GM19467 (cell line): ENCODE results near the gene KIAA0825.

Experiments
- ATAC-seq: cut with Tn5 transposase; IDR thresholded peaks from one replicate; pipeline ENCODE4 v1.9.1; 2021; ENCODE audit warnings: mild to moderate bottlenecking, moderate library complexity; ENCODE audit not compliant: unreplicated experiment

KIAA0825 gene

GRCh38 chr5:94457788-94458187, 160.6 kb downstream of the KIAA0825 start:
- ATAC-seq = no peak

- ATAC-seq = no peak
Observed at GRCh38 chr5:94445726-94446125, 172.7 kb downstream of the KIAA0825 start.

GRCh38 chr5:94442991-94443390, 175.4 kb downstream of the KIAA0825 start:
- ATAC-seq = no peak

GRCh38 chr5:94442076-94442475, 176.3 kb downstream of the KIAA0825 start:
- ATAC-seq = no peak

GRCh38 chr5:94440015-94440414, 178.4 kb downstream of the KIAA0825 start:
- ATAC-seq = no peak

- ATAC-seq = no peak
Observed at GRCh38 chr5:94433397-94434163, 184.8 kb downstream of the KIAA0825 start.

GRCh38 chr5:94432499-94432898, 185.9 kb downstream of the KIAA0825 start:
- ATAC-seq = no peak

- no peak for ATAC-seq
Observed at GRCh38 chr5:94431696-94432095, 186.7 kb downstream of the KIAA0825 start.

- no peak for ATAC-seq
Observed at GRCh38 chr5:94429566-94429965, 188.8 kb downstream of the KIAA0825 start.

GRCh38 chr5:94425396-94425795, 193.0 kb downstream of the KIAA0825 start:
- ATAC-seq = no peak

GRCh38 chr5:94423411-94423810, 195.0 kb downstream of the KIAA0825 start:
- no peak for ATAC-seq

GRCh38 chr5:94422812-94423211, 195.6 kb downstream of the KIAA0825 start:
- no peak for ATAC-seq

- no peak for ATAC-seq
Observed at GRCh38 chr5:94420885-94421284, 197.5 kb downstream of the KIAA0825 start.

- no peak for ATAC-seq
Observed at GRCh38 chr5:94415798-94416197, 202.6 kb downstream of the KIAA0825 start.

- no peak for ATAC-seq
Observed at GRCh38 chr5:94409440-94409839, 209.0 kb downstream of the KIAA0825 start.

GRCh38 chr5:94407023-94407422, 211.4 kb downstream of the KIAA0825 start:
- ATAC-seq = no peak

- ATAC-seq = no peak
Observed at GRCh38 chr5:94403483-94403882, 214.9 kb downstream of the KIAA0825 start.

- ATAC-seq = no peak
Observed at GRCh38 chr5:94402096-94402495, 216.3 kb downstream of the KIAA0825 start.

GRCh38 chr5:94397508-94397907, 220.9 kb downstream of the KIAA0825 start:
- ATAC-seq = no peak

GRCh38 chr5:94396687-94397086, 221.7 kb downstream of the KIAA0825 start:
- ATAC-seq = no peak

- ATAC-seq = no peak
Observed at GRCh38 chr5:94395468-94395867, 222.9 kb downstream of the KIAA0825 start.

- ATAC-seq = no peak
Observed at GRCh38 chr5:94391996-94392395, 226.4 kb downstream of the KIAA0825 start.

GRCh38 chr5:94389515-94389899, 228.9 kb downstream of the KIAA0825 start:
- no peak for ATAC-seq
